ENCODE data around the gene GAL3ST2.
"Not testable (repeated sequence)": the region's sequence is repeated elsewhere in the genome, so short reads cannot be mapped to it uniquely, and the experiment has no call there.

Gene GAL3ST2

DNA sequence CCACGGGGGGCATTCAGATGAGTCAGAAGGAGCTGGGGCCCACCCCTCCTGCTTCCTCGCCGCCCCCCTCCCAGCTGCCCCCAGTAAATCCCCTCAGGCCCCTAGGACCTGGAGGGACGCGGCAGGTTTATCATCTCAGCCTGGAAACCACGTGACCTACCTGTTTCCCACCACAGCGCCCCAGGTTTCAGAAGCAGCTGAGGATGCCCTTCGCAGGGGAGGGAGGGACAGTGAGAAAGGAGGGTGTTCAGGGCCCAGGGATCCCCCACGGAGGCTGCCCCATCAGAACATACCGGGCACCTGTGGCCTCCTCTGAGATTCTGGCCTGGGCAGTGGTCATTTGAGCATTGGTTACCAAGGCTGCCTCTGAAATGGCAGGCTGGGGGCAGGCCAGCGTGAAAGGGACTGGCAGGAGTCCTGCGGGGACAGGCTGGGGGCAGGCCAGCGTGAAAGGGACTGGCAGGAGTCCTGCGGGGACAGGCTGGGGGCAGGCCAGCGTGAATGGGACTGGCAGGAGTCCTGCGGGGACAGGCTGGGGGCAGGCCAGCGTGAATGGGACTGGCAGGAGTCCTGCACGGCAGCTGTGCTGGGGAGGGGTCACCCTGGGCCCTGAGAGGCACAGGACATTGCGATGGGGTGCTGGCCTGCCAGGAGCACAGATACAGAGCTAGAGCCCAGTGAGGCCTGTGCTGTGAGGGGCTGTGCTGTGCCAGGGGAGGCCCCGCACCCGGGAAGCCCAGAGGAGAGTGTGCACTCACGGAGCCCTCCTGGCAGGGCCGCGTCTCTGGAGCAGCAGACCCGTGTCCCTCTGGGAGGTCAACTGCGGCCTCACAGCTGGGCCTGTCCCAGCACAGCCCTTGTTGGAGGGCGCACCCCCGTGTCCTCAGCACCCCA, 33.9 kb downstream of the GAL3ST2 start:
- DNase-seq: no peak

DNA sequence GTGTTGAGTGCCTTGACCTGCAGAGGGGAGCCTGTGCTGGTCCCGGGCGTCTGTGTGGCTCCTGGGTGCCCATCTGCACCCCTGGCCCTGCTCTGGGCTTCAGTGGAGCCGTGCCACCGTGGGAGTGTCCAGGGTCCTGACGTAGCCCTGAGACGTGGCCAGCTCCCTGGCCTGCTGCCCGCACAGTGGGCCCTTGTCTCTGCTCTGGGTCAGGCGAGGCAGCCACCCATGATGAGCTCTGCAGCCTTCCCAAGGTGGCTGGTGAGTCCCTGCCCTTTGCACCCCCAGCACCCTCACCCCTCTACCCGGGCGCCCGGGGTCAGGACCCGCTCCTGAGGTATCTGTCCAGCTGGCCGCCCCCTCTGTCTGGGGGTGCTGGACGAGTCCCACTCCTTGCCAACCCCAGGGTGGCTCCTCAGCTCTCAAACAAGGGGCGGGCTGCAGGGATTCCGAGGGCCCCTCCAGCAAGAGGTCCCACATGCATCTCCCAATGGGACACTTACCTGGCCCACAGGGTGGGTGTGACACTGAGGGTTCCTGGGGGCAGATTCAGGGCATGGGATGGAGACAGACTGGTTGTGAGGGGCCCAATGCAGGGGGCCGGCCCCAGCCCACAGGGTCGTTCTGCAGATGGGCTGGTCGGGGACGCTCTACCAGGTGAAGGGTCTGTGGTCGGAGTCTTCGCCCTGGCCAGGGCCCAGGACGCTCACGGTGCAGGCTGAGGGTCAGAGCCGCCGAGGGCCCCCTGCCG, 34.8 kb downstream of the GAL3ST2 start:
- DNase-seq: no peak

DNA sequence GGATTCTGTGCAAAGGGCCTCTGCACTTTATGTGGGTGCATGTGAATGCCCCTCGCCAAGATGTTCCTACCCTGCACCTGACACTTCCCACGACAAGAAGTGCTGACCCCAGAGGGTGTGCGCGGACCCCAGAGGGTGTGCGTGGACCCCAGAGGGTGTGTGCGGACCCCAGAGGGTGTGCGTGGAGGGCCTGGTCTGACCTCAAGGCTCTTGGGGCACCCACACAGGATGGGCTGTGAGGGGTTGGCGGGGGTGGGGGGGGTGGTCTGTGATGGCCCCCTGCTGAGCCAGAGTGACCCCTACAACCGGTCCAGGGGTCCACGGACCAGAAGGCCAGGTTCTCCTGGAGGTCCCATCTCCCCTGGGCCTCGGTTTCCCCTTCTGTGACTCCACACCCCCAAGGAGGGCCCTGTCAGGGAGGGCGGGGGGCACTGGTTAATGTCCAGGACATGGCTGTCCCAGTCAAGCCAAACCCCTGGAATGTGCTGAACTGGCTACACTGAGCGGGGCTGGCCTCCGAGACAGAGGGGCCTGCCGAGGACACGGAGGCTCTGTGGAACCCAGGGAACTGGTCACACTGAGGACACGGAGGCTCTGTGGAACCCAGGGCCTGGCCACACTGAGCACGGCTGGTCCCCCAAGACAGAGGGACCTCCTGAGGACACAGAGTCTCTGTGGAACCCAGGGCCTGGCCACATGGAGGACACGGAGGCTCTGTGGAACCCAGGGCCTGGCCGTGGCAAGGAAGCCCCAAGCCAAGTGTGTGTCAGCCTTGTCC, 35.5 kb downstream of the GAL3ST2 start:
- DNase-seq: no peak

GRCh38 chr2:241812730-241813643, 36.4 kb downstream of the GAL3ST2 start:
- DNase-seq: no peak

GRCh38 chr2:241813644-241814392, 37.2 kb downstream of the GAL3ST2 start:
- DNase-seq: no peak

- no peak for DNase-seq
Measured at GRCh38 chr2:241814393-241814642, 37.7 kb downstream of the GAL3ST2 start.

- DNase-seq: no peak
Measured at GRCh38 chr2:241814643-241815476, 38.2 kb downstream of the GAL3ST2 start.

DNA sequence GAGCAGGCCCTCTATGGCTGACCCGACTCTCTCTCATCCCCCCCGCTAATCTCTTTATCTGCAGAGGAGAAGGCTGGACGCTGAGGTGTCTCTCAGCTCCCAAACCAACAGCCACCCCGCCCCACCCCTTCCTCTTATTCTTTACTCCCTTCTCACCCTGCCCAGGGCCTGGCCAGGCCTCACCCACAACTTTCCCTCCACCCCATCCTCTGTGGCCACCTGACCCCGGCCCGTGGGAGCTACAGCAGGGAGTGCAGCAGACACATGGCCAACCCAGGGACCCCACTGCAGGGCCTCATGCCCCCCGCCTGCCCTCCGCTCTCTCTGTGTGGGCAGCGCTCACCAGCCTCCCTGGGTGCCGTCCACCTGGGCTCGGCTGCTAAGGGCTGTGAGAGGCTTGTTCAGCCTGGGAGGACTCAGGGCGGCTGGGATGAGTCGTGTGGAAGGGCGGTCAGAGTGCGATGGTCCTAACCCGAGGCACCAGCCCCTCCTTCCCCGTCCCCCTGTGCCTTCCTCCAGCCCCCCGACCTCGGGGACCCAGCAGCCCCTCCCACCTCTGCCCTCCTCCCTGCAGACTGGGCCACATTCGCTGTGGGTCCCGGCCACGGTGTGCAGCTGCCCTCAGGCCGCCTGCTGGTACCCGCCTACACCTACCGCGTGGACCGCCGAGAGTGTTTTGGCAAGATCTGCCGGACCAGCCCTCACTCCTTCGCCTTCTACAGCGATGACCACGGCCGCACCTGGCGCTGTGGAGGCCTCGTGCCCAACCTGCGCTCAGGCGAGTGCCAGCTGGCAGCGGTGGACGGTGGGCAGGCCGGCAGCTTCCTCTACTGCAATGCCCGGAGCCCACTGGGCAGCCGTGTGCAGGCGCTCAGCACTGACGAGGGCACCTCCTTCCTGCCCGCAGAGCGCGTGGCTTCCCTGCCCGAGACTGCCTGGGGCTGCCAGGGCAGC, 39.1 kb downstream of the GAL3ST2 start:
- DNase-seq: no peak

DNA sequence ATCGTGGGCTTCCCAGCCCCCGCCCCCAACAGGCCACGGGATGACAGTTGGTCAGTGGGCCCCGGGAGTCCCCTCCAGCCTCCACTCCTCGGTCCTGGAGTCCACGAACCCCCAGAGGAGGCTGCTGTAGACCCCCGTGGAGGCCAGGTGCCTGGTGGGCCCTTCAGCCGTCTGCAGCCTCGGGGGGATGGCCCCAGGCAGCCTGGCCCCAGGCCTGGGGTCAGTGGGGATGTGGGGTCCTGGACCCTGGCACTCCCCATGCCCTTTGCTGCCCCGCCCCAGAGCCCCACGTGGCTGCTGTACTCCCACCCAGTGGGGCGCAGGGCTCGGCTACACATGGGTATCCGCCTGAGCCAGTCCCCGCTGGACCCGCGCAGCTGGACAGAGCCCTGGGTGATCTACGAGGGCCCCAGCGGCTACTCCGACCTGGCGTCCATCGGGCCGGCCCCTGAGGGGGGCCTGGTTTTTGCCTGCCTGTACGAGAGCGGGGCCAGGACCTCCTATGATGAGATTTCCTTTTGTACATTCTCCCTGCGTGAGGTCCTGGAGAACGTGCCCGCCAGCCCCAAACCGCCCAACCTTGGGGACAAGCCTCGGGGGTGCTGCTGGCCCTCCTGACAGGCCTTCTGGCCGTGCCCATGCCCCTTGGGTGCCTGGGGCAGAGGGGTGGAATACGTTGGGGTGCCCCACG, 40.0 kb downstream of the GAL3ST2 start:
- no peak for DNase-seq

- DNase-seq: no peak
Measured at GRCh38 chr2:241817126-241817820, 40.7 kb downstream of the GAL3ST2 start.

- not testable (repeated sequence) for DNase-seq
Measured at GRCh38 chr2:241817821-241818215, 41.2 kb downstream of the GAL3ST2 start.

DNA sequence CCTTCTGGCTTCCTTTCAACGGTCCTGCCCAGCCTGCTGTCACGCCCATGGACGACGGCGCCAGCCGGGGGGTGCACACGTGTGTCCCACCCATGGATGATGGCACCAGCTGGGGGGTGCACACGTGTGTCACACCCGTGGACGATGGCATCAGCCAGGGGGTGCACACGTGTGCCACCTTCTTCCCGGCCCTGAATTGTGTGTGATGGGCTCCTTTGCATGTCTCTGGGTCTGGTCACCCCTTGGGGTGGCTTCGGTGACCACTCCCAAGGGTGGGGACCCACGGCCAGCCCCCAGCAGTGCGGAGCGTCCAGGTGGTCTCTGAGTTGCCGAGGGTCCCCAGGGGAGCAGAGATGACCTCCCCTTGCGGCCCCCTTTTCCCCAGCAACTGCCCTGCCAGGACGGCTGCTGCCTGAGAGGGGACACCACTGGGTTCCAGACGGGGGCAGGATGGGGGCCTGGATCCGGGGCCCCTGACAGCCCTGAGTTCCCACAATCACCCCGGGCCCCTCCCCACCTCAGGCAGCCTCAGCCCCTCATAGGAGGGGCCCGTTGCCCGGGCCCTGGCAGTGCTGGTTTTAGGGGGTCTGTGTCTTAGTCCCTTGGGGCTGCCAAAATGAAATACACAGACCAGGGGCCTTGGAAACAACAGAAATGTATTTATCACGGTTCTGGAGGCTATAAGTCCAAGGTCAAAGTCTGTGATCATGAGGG, 41.8 kb downstream of the GAL3ST2 start:
- DNase-seq: no peak

DNA sequence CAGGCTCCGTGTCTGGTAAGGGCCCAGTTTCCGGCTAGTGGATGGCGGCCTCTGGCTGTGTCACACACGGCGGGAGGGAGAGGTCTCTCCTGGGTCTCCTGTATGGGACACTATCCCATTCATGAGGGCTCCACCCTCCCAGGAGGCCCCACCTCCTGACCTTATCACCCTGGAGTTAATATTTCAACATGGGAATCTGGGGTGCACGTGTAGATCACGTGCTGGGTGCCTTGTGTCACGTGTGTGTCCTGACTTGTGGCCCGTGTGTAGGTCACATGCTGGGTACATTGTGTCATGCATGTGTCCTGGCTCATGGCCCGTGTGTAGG, 42.3 kb downstream of the GAL3ST2 start:
- no peak for DNase-seq

DNA sequence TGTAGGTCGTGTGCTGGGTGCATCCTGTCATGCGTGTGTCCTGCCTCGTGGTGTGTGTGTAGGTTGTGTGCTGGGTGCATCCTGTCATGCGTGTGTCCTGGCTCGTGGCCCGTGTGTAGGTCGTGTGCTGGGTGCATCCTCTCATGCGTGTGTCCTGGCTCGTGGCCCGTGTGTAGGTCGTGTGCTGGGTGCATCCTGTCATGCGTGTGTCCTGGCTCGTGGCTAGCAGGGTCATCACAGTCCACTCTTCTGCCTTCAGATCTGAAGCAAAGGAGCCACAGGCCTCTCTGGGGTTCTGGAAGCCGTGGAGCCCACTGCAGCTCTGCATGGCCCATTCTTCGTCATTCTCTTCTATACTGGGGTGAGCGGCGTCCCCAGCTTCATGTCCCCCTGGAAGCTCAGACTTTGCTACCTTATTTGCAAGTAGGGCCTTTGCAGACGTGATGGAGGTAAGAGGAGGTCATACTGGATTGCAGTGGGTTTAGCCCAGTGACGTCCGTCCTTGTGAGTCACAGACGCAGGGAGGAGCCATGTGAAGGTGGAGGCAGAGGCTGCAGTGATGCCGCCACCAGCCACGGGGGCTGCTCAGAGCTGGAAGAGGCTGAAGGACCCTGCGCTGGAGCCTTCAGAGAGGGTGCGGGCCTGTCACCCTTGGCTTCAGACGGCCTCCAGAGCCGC, 43.5 kb downstream of the GAL3ST2 start:
- not testable (repeated sequence) for DNase-seq

- DNase-seq: no peak
Measured at GRCh38 chr2:241820625-241821384, 44.2 kb downstream of the GAL3ST2 start.
